IMR-90 (cell line): ENCODE measurements around the gene JMJD8. TPM values are rescaled to one million over a fixed set of nuclear protein-coding genes. Genes with fewer than 3 reads are reported as not detected.

Source experiments
- ATAC-seq: fragments of 200-7000 bp; cut with Tn5 transposase; 2 replicates; pipeline ENCODE4 v1.9.1; 2020; ENCODE audit warnings: low read depth, mild to moderate bottlenecking, moderate library complexity
- BruUV-seq: library from RNA; stranded (reverse); fragments of 400-500 nt; replicated peaks from 2 replicates; lab custom pipeline; 2021; lab: Mats Ljungman, UMichigan
- CTCF ChIA-PET: fragments of 300-600 bp; formaldehyde crosslinking; extraction: SDS; loops from one replicate; lab custom pipeline; 2021; ENCODE audit warnings: antibody characterized with exemption; lab: Yijun Ruan, JAX
- POLR2A ChIA-PET: fragments of 300-600 bp; sonication (Branson Sonifier 250); formaldehyde crosslinking; loops from one replicate; lab custom pipeline; 2022; ENCODE audit warnings: antibody characterized with exemption; ENCODE audit not compliant: unreplicated experiment; lab: Charles Lee
- DNase-seq: peaks from one replicate; pipeline ENCODE4 v3.0.0; 2013
- H2AFZ ChIP-seq: replicated peaks from 2 replicates; pipeline ENCODE3; 2013; ENCODE audit warnings: low read length, mild to moderate bottlenecking; ENCODE audit not compliant: poor library complexity
- H2AK5ac ChIP-seq: 2 replicates; pipeline ENCODE4 v1.6.1; 2013; ENCODE audit warnings: low read depth, low read length, inconsistent platforms
- H2AK9ac ChIP-seq: replicated peaks from 2 replicates; pipeline ENCODE3; 2013; ENCODE audit warnings: mild to moderate bottlenecking, low read depth, low read length, moderate library complexity; ENCODE audit not compliant: poor library complexity
- H2BK120ac ChIP-seq: 2 replicates; pipeline ENCODE4 v1.6.1; 2013; ENCODE audit warnings: low read depth, low read length, inconsistent platforms
- H2BK15ac ChIP-seq: 3 replicates; pipeline ENCODE4 v1.6.1; 2013; ENCODE audit warnings: low read depth, low read length, inconsistent platforms
- H2BK20ac ChIP-seq: 2 replicates; pipeline ENCODE4 v1.6.1; 2013; ENCODE audit warnings: low read depth, mild to moderate bottlenecking, inconsistent platforms, low read length, moderate library complexity
- H2BK5ac ChIP-seq: 2 replicates; pipeline ENCODE4 v1.6.1; 2013; ENCODE audit warnings: mild to moderate bottlenecking, low read depth, low read length, inconsistent platforms; ENCODE audit not compliant: poor library complexity, severe bottlenecking
- H3K14ac ChIP-seq: replicated peaks from 2 replicates; pipeline ENCODE4 v1.6.1; 2013; ENCODE audit warnings: low read depth, low read length, inconsistent platforms
- H3K18ac ChIP-seq: 2 replicates; pipeline ENCODE4 v1.6.1; 2013; ENCODE audit warnings: low read depth, low read length, control low read depth
- H3K23ac ChIP-seq: 2 replicates; pipeline ENCODE4 v1.6.1; 2013; ENCODE audit warnings: low read depth, low read length, inconsistent platforms
- H3K27ac ChIP-seq: 2 replicates; pipeline ENCODE4 v1.5.1; 2013; ENCODE audit warnings: mild to moderate bottlenecking, control low read depth, low read length; ENCODE audit not compliant: insufficient read depth
- H3K27me3 ChIP-seq: 2 replicates; pipeline ENCODE4 v1.6.1; 2013; ENCODE audit warnings: low read length; ENCODE audit not compliant: control insufficient read depth, insufficient read depth
- H3K36me3 ChIP-seq: 2 replicates; pipeline ENCODE4 v1.6.1; 2013; ENCODE audit warnings: low read length, mixed read lengths; ENCODE audit not compliant: control insufficient read depth, insufficient read depth
- H3K4ac ChIP-seq: 2 replicates; pipeline ENCODE4 v1.6.1; 2013; ENCODE audit warnings: low read depth, low read length, inconsistent platforms
- H3K4me1 ChIP-seq: 2 replicates; pipeline ENCODE4 v1.6.1; 2013; ENCODE audit warnings: low read length, mixed read lengths; ENCODE audit not compliant: control insufficient read depth, insufficient read depth
- H3K4me2 ChIP-seq: 2 replicates; pipeline ENCODE4 v1.6.1; 2013; ENCODE audit warnings: low read depth, mild to moderate bottlenecking, control low read depth, low read length, moderate library complexity
- H3K4me3 ChIP-seq: 2 replicates; pipeline ENCODE4 v1.5.1; 2013; ENCODE audit warnings: low read depth, mild to moderate bottlenecking, control low read depth, low read length, moderate library complexity; ENCODE audit not compliant: insufficient read depth
- H3K56ac ChIP-seq: 2 replicates; pipeline ENCODE4 v1.6.1; 2013; ENCODE audit warnings: low read length, inconsistent platforms; ENCODE audit not compliant: insufficient read depth; ENCODE audit errors: extremely low read depth
- H3K79me1 ChIP-seq, 2 experiments: 2 replicates each; pipeline ENCODE4 v1.6.1; 2013; ENCODE audit warnings: low read length in 2 of 2, inconsistent platforms in 1 of 2, low read depth in 1 of 2
- H3K9ac ChIP-seq: 2 replicates; pipeline ENCODE4 v1.6.1; 2013; ENCODE audit warnings: low read depth, low read length, control low read depth
- H3K9me1 ChIP-seq: 2 replicates; pipeline ENCODE4 v1.6.1; 2013; ENCODE audit warnings: low read length, inconsistent platforms; ENCODE audit not compliant: insufficient read depth
- H3K9me3 ChIP-seq: 2 replicates; pipeline ENCODE4 v1.6.1; 2013; ENCODE audit warnings: low read length; ENCODE audit not compliant: control insufficient read depth, insufficient read depth
- H4K20me1 ChIP-seq: 2 replicates; pipeline ENCODE4 v1.6.1; 2013; ENCODE audit warnings: low read length, inconsistent platforms; ENCODE audit not compliant: insufficient read depth
- H4K5ac ChIP-seq: 2 replicates; pipeline ENCODE4 v1.6.1; 2013; ENCODE audit warnings: mild to moderate bottlenecking, low read depth, low read length, control low read depth
- H4K8ac ChIP-seq, 2 experiments: 2 replicates each; pipeline ENCODE4 v1.6.1; 2013; ENCODE audit warnings: low read depth in 2 of 2, low read length in 2 of 2, control low read depth in 1 of 2, inconsistent platforms in 1 of 2
- H4K91ac ChIP-seq: 2 replicates; pipeline ENCODE4 v1.6.1; 2013; ENCODE audit warnings: low read depth, low read length, inconsistent platforms; ENCODE audit not compliant: insufficient read depth
- CEBPB ChIP-seq: IDR thresholded peaks from 2 replicates; pipeline ENCODE4 v1.6.1; 2012; ENCODE audit warnings: low read depth, low read length, improper control_type of control experiment
- FOS ChIP-seq: fragments of 150-350 bp; IDR thresholded peaks from 2 replicates; pipeline ENCODE4 v1.6.1; 2016; ENCODE audit warnings: low read depth, low read length
- MAZ ChIP-seq: IDR thresholded peaks from 2 replicates; pipeline ENCODE4 v1.6.1; 2012; ENCODE audit warnings: low read depth, mild to moderate bottlenecking, low read length, improper control_type of control experiment, moderate library complexity, borderline replicate concordance
- RAD21 ChIP-seq: IDR thresholded peaks from 2 replicates; pipeline ENCODE4 v1.6.1; 2012; ENCODE audit warnings: low read length, improper control_type of control experiment
- RCOR1 ChIP-seq: IDR thresholded peaks from 2 replicates; pipeline ENCODE4 v1.6.1; 2012; ENCODE audit warnings: mild to moderate bottlenecking, low read length, improper control_type of control experiment; ENCODE audit not compliant: insufficient replicate concordance
- SMC3 ChIP-seq: fragments of 150-350 bp; IDR thresholded peaks from 2 replicates; pipeline ENCODE4 v1.6.1; 2016; ENCODE audit warnings: low read depth, mild to moderate bottlenecking, antibody characterized with exemption, low read length, moderate library complexity
- WGBS, 2 experiments: methylation state at CpG; one replicate each; pipeline versions ENCODE4 v1.1.5 to v1.1.7; 2013; ENCODE audit warnings: missing lambda C conversion rate in 2 of 2; ENCODE audit not compliant: insufficient read length in 1 of 2; ENCODE audit errors: extremely low coverage in 2 of 2; 5-methylcytosine and 5-hydroxymethylcytosine counted together
- dilution Hi-C: fragments of 300-500 bp; cut with HindIII; formaldehyde crosslinking; loops from one replicate; pipeline ENCODE4 v1.14.3; 2018; ENCODE audit warnings: low sequenced_read_pairs; ENCODE audit not compliant: unreplicated experiment
- in situ Hi-C: fragments of 300-500 bp; cut with MboI; formaldehyde crosslinking; loops from 3 replicates; pipeline ENCODE4 v1.14.3; 2019; ENCODE audit warnings: low sequenced_read_pairs, inconsistent platforms, mixed read lengths
- intact Hi-C: fragments of 100-400 bp; cut with micrococcal nuclease; formaldehyde crosslinking; loops from 2 replicates; pipeline ENCODE4 v1.10.0; 2022
- polyA plus RNA-seq, 3 experiments: library from polyadenylated mRNA; depleted of rRNA; stranded (reverse); fragments of >200 nt; gene quantifications; 2 replicates each; pipeline ENCODE4 v1.2.3, GENCODE V29; 2012; ENCODE audit warnings: low replicate concordance in 1 of 3
- total RNA-seq: library from RNA; depleted of rRNA; stranded (reverse); fragments of >200 nt; gene quantifications from 2 replicates; pipeline ENCODE4 v1.2.3, GENCODE V29; 2012
- TF ChIP-seq, protein P1 (sequence below): conservative IDR thresholded peaks from 2 replicates; pipeline ENCODE4 v1.5.1; 2012; ENCODE audit warnings: mild to moderate bottlenecking, low read depth, low read length, improper control_type of control experiment
- TF ChIP-seq, protein P2 (sequence below): fragments of 150-350 bp; IDR thresholded peaks from 2 replicates; pipeline ENCODE4 v1.6.1; 2016; ENCODE audit warnings: low read depth, mild to moderate bottlenecking, low read length, moderate library complexity, borderline replicate concordance

Gene JMJD8
- total and polyA plus RNA-seq, 2 of the 4 experiments (the other 2 are of a cell fraction): 17.7 to 62.5 TPM

DNA sequence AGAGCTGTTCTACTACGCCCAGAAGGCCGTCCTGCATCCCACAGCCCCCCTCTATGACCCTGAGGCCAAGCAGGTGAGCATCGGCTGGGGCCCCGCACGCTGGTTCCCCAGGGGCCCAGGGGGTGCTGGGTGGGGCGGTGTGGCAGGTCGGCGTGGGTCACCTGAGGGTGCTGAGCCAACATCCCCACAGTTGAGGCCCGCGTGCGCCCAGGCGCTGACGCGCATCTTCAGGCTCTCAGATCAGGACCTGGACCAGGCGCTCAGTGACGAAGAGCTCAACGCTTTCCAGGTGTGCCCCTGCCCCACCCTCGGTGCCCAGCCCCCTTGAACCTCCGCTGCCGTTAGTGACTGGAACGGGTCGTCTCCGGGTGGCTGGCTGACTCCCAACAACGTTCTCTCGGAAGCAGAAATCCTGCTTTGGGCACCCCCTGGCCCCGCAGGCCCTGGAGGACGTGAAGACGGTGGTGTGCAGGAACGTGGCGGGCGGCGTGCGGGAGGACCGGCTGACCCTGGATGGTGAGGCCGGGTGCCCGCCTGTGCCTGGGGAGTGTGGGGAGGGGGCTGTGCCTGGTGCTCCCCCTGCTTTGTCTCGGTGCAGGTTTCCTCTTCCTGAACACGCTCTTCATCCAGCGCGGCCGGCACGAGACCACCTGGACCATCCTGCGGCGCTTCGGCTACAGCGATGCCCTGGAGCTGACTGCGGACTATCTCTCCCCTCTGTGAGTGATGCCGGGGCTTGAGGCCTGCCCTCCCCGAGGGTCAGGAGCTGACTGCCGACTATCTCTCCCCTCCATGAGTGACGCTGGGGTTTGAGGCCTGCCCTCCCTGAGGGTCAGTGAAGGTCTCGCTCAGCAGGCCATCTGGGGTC lies 13.4 kb downstream of the JMJD8 start (continued):
- TF ChIP-seq, protein P1, sequence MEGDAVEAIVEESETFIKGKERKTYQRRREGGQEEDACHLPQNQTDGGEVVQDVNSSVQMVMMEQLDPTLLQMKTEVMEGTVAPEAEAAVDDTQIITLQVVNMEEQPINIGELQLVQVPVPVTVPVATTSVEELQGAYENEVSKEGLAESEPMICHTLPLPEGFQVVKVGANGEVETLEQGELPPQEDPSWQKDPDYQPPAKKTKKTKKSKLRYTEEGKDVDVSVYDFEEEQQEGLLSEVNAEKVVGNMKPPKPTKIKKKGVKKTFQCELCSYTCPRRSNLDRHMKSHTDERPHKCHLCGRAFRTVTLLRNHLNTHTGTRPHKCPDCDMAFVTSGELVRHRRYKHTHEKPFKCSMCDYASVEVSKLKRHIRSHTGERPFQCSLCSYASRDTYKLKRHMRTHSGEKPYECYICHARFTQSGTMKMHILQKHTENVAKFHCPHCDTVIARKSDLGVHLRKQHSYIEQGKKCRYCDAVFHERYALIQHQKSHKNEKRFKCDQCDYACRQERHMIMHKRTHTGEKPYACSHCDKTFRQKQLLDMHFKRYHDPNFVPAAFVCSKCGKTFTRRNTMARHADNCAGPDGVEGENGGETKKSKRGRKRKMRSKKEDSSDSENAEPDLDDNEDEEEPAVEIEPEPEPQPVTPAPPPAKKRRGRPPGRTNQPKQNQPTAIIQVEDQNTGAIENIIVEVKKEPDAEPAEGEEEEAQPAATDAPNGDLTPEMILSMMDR: no peak

GRCh38 chr16:669666-670065 lies 14.5 kb downstream of the JMJD8 start:
- Histone ChIP-seq H2AK9ac (peak overlapping the region; percentile 55), H4K20me1 (peaks cover 22% of the 10 kb centered on the region), H2AFZ (no peak overlapping the region), H3K9ac (no peak overlapping the region), H3K18ac (no peak overlapping the region), H3K4ac (no peak overlapping the region), H3K4me3 (peak overlapping the region; percentile 68; the same call in 1 of the 2 replicates), H3K4me1 (peaks cover 6% of the 10 kb centered on the region), H3K36me3 (peaks cover 47% of the 10 kb centered on the region), H2AK5ac (no peak overlapping the region), H2BK5ac (no peak overlapping the region), H4K5ac (no peak overlapping the region), H3K4me2 (peak overlapping the region; percentile 93; the same call in 1 of the 2 replicates), H2BK20ac (no peak overlapping the region), H2BK120ac (no peak overlapping the region), H3K9me1 (peaks cover 6% of the 10 kb centered on the region), H3K56ac (no peak overlapping the region), H3K23ac (no peak overlapping the region), H3K27ac (no peak overlapping the region), H3K14ac (no peak overlapping the region), H3K27me3 (no peaks in the 10 kb centered on the region), H4K8ac (no peak overlapping the region), H3K79me1 (peaks cover 0 to 29% of the 10 kb centered on the region in 2 experiments; a peak in 1 of 4 replicates), H3K9me3 (no peaks in the 10 kb centered on the region), H2BK15ac (no peak overlapping the region), H4K91ac (no peak overlapping the region)
- in situ Hi-C loops: no loop called here
- dilution Hi-C loops: no loop called here
- POLR2A ChIA-PET: no interaction called here
- no TSS peak for BruUV-seq
- CTCF ChIA-PET: no interaction called here
- intact Hi-C loops: no loop called here
- DNase-seq (no peak), ATAC-seq (no peak)
- 100% methylated on average over 5 of the region's 13 CpGs; no CpG with 5 or more reads in 1 of the 2 experiments for WGBS, 2 experiments
- TF ChIP-seq, protein P1: no peak
- TF ChIP-seq RAD21 (no peak), CEBPB (no peak), RCOR1 (no peak), MAZ (no peak), SMC3 (no peak), FOS (no peak)
- TF ChIP-seq, protein P2, sequence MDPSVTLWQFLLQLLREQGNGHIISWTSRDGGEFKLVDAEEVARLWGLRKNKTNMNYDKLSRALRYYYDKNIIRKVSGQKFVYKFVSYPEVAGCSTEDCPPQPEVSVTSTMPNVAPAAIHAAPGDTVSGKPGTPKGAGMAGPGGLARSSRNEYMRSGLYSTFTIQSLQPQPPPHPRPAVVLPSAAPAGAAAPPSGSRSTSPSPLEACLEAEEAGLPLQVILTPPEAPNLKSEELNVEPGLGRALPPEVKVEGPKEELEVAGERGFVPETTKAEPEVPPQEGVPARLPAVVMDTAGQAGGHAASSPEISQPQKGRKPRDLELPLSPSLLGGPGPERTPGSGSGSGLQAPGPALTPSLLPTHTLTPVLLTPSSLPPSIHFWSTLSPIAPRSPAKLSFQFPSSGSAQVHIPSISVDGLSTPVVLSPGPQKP: no peak
